WI38 (cell line): ENCODE measurements around the gene KRTAP10-8.

Experiments
- H3K4me3 ChIP-seq: 2 replicates; pipeline ENCODE4 v1.5.1; 2011; ENCODE audit warnings: low read depth, mild to moderate bottlenecking, control low read depth, low read length
- CTCF ChIP-seq: IDR thresholded peaks from 2 replicates; pipeline ENCODE4 v1.5.1; 2012; ENCODE audit warnings: low read depth, mild to moderate bottlenecking, control low read depth, low read length

KRTAP10-8 gene

DNA sequence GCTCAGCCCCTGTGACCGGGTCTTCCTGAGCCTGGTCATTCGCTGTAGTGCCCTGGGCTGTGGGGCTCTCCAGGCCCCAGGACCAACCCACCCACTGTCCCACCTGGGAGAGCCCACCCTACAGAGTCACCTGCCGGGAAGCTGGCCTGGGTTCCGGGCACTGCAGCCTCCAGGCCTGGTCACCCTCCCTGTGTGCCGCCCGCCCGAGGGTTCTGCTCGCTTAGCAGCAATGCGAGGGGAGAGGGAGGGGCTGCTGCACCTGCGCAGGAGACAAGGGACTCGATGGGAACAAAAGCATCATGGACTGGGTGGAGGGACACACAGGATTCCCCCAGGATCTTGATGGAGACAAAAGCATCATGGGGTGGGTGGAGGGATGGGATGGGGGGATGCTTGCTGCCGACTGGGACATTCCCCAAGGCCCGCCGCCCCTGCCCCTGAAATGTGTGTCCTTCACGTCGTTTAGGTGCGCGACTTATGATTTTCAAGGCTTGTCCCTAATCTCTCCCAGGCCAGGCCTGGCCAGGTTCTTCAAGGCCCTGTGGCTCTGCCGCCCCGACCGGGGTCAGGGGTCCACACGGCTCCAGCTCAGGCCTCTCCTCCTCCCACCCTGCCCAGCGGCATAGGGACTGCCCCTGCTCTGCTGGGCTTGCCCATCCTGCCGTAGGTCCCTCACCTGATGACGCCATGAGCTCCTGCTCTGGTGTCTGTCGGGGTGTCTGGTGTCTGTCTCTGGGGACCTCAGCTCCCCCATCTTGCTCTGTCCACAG is 1.7 kb downstream of the KRTAP10-8 start:
- no peak overlapping the region for H3K4me3 ChIP-seq
- TF ChIP-seq CTCF = no peak

- no peak overlapping the region for H3K4me3 ChIP-seq
- no peak for TF ChIP-seq CTCF
These were observed 2.3 kb downstream of the KRTAP10-8 start for GRCh38 chr21:44614161-44614631.

DNA sequence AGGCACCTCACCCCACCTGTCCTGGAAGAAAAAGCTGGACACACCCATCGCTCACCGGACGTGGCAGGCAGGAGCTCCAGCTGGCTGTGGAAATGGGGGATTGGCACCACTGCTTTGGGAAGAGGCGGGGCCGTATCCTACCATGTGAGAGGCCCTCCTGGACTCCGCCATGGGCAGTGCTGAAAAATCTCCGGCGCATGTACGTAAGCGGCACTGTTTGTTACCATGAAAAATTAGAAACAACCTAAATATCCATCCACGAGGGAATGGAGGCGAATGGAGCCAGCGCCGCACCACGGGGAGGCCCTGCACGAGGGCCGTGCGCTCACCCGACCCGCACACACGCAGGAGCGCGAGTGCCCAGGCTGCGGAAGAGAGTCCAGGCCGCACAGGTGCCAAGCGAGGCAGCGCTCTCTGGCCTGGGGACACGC is 3.1 kb downstream of the KRTAP10-8 start:
- TF ChIP-seq CTCF = no peak
- H3K4me3 ChIP-seq = no peak overlapping the region

DNA sequence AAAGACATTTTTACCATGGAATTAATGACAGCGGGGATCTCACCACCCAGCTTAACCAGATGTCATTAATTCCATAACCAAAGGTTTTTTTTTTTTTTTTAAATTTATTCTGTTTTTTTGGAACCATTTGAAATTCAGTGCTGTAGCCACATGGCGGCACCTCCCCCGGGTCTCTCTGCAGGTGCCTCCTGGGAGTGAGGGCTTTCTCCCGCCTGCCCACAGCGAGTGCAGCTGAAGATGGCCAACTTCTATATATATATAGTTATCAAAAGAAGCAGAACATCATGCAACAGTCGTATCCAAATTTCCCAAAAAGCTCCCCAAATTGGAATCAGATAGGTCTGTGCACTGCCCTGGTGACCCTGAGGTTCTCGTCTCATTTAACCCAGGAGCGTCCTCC is 3.6 kb downstream of the KRTAP10-8 start:
- no peak overlapping the region for H3K4me3 ChIP-seq
- TF ChIP-seq CTCF = no peak

DNA sequence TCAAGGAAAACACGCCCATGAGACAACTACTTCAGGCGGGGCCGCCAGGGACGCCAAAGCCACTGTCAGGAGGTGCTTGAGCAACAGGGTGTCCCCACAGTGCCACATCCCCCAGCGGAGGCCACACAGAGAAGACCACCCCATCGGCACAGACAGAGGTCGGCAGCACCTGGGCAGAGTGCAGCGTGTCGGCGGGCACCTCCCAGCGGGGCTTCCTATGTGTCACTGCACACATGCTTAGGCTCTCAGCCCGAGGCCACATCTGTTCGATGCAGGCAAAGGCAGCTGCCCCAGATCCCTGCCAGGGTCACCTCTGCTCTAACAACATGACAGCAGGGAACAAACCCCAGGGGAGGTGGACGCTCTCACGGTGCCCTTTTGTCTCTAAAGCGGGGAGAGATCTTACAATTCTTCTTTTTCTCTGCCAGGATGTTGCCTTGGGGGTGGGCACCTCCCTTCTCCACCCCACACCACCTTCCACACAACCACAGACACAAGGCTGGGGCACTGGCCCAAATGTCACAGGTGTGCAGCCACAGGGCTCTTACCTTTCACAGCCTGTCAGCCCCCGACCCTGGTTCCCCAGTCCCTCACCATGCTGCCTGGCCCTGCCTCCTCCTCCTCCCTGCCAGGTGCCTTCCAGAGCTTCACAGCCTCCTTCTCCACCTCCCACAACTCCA is 4.2 kb downstream of the KRTAP10-8 start:
- no peak for TF ChIP-seq CTCF
- H3K4me3 ChIP-seq = no peak overlapping the region

DNA sequence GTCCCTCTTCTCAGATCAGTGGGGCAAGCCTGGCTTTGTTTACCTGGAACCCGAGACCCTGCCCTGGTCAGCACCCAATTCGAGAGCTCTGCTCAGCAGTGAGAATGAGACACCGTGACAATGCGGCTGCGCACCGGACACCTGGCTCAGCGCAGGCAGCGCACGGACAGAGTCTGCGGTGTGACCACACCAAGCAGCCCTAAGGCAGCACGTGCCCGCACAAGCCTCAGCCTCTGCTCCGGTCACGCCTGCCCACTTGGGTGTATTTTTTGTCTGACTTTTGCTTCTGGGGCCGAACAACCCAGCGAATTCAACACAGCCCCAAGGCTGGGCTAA is 4.7 kb downstream of the KRTAP10-8 start:
- no peak for TF ChIP-seq CTCF
- no peak overlapping the region for H3K4me3 ChIP-seq

DNA sequence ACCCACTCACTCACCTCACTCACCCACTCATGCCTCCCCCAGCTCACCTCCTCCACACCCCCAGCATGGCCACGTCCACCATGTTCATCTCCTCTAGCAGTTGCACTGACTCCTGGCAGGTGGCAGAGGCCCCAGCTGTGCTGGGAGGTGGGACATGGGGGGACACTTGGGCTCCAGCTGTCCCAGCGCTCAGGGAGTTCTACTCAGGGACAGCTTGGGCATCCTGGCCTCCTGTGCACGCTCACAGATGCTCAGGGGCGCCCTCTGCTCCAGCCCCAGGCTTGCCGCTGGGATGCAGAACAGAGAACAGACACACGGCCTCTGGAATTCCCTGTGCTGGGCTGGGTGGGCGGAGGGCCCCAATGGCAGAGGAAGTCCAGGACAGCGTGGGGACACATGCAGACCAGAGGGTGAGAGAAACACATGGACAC is 5.2 kb downstream of the KRTAP10-8 start:
- no peak overlapping the region for H3K4me3 ChIP-seq
- TF ChIP-seq CTCF = no peak
